GM12878 (cell line): ENCODE results near the gene ZNF132. TPM values are rescaled to one million over a fixed set of nuclear protein-coding genes. Genes with fewer than 3 reads are reported as not detected.

Experiments
- ATAC-seq: fragments of 200-7000 bp; cut with Tn5 transposase; 3 replicates; pipeline ENCODE4 v1.9.1; 2020; ENCODE audit warnings: mild to moderate bottlenecking, moderate library complexity
- BruUV-seq: library from RNA; stranded (reverse); fragments of 400-500 nt; replicated peaks from 2 replicates; lab custom pipeline; 2021; lab: Mats Ljungman, UMichigan
- CTCF ChIA-PET: fragments of 300-600 bp; sonication (Branson Sonifier 250); formaldehyde crosslinking; extraction: SDS; loops from one replicate; lab custom pipeline; 2021; ENCODE audit warnings: inconsistent platforms; lab: Yijun Ruan, JAX
- POLR2A ChIA-PET: fragments of 350-600 bp; formaldehyde crosslinking; extraction: SDS; loops from one replicate; lab custom pipeline; 2021; ENCODE audit warnings: inconsistent platforms; lab: Charles Lee
- RAD21 ChIA-PET: fragments of 300-600 bp; sonication (Branson Sonifier 250); formaldehyde crosslinking; loops from one replicate; lab custom pipeline; 2023; ENCODE audit warnings: antibody characterized with exemption; ENCODE audit not compliant: unreplicated experiment; lab: Charles Lee
- SMC1A ChIA-PET: fragments of 300-600 bp; sonication (Branson Sonifier 250); formaldehyde crosslinking; loops from one replicate; lab custom pipeline; 2023; ENCODE audit not compliant: unreplicated experiment, uncharacterized antibody; lab: Charles Lee
- DNase-seq: peaks from one replicate; pipeline ENCODE4 v3.0.0-alpha.2; 2011; ENCODE audit warnings: low read depth, low spot score
- FAIRE-seq: peaks from 3 replicates; lab custom pipeline; 2011; peaks lifted over from hg19 to GRCh38; lab: Jason Lieb, UNC
- H2AFZ ChIP-seq: 2 replicates; pipeline ENCODE4 v1.6.0; 2011; ENCODE audit warnings: low read depth, low read length, control low read depth; ENCODE audit not compliant: control insufficient read depth
- H3K27ac ChIP-seq: 2 replicates; pipeline ENCODE4 v1.5.1; 2011; ENCODE audit warnings: control low read depth; ENCODE audit not compliant: control insufficient read depth, insufficient read depth
- H3K27me3 ChIP-seq, 2 experiments: replicated peaks in 1 of 2; 2 replicates each; pipeline versions ENCODE4 v1.6.0 to v1.6.1; 2011; ENCODE audit warnings: low read length in 1 of 2; ENCODE audit not compliant: control insufficient read depth in 2 of 2, insufficient read depth in 2 of 2
- H3K36me3 ChIP-seq, 2 experiments: 2 replicates each; pipeline ENCODE4 v1.5.1; 2011; ENCODE audit warnings: low read length in 1 of 2; ENCODE audit not compliant: control insufficient read depth in 2 of 2, insufficient read depth in 2 of 2
- H3K4me1 ChIP-seq: 2 replicates; pipeline ENCODE4 v1.6.1; 2011; ENCODE audit warnings: mild to moderate bottlenecking, low read length, moderate library complexity, mixed read lengths; ENCODE audit not compliant: control insufficient read depth, insufficient read depth
- H3K4me2 ChIP-seq: 2 replicates; pipeline ENCODE4 v1.6.0; 2011; ENCODE audit warnings: control low read depth; ENCODE audit not compliant: control insufficient read depth, insufficient read depth
- H3K4me3 ChIP-seq: fragments of 200-600 bp; sonication (generic); 2 replicates; pipeline ENCODE4 v1.5.1; 2016
- H3K79me2 ChIP-seq: 2 replicates; pipeline ENCODE4 v1.6.0; 2011; ENCODE audit warnings: low read length; ENCODE audit not compliant: control insufficient read depth, insufficient read depth
- H3K9ac ChIP-seq: 2 replicates; pipeline ENCODE4 v1.8.0; 2011; ENCODE audit warnings: low read length, control low read depth, mixed read lengths; ENCODE audit not compliant: control insufficient read depth, insufficient read depth
- H3K9me3 ChIP-seq: replicated peaks from 3 replicates; pipeline ENCODE4 v1.5.1; 2011; ENCODE audit warnings: mild to moderate bottlenecking, low read length; ENCODE audit not compliant: control insufficient read depth, insufficient read depth
- H4K20me1 ChIP-seq: 2 replicates; pipeline ENCODE4 v1.6.0; 2011; ENCODE audit not compliant: control insufficient read depth, insufficient read depth
- CBX3 ChIP-seq: fragments of 200-600 bp; sonication (generic); IDR thresholded peaks from 2 replicates; pipeline ENCODE4 v1.6.1; 2016; ENCODE audit warnings: low read depth, borderline replicate concordance
- EED ChIP-seq: sonication (generic); IDR thresholded peaks from 2 replicates; pipeline ENCODE4 v1.6.1; 2016; ENCODE audit warnings: antibody characterized with exemption, low read depth
- EGR1 ChIP-seq, 2 experiments: IDR thresholded peaks; 1 replicate in 1 of 2; 2 replicates in 1 of 2; pipeline ENCODE4 v1.6.1; 2011 to 2012; ENCODE audit warnings: low read depth in 2 of 2, low read length in 2 of 2, borderline replicate concordance in 1 of 2, mild to moderate bottlenecking in 1 of 2, moderate library complexity in 1 of 2
- POLR2AphosphoS5 ChIP-seq: IDR thresholded peaks from 2 replicates; pipeline ENCODE4 v1.6.1; 2011; ENCODE audit warnings: mild to moderate bottlenecking, low read length, inconsistent platforms
- ZBTB4 ChIP-seq: fragments of 450-650 bp; formaldehyde crosslinking; IDR thresholded peaks from 2 replicates; pipeline ENCODE4 v1.4.0; 2022; ENCODE audit warnings: mild to moderate bottlenecking, moderate library complexity
- ZNF622 ChIP-seq: fragments of 450-650 bp; IDR thresholded peaks from 2 replicates; pipeline ENCODE4 v1.6.1; 2017; ENCODE audit warnings: mild to moderate bottlenecking, inconsistent platforms
- ZNF687 ChIP-seq: fragments of 450-650 bp; IDR thresholded peaks from 2 replicates; pipeline ENCODE4 v1.6.1; 2017; ENCODE audit warnings: mild to moderate bottlenecking, moderate library complexity
- ZSCAN29 ChIP-seq: fragments of 450-650 bp; IDR thresholded peaks from 2 replicates; pipeline ENCODE4 v1.6.1; 2017; ENCODE audit warnings: mild to moderate bottlenecking, moderate library complexity
- ZZZ3 ChIP-seq: IDR thresholded peaks from 2 replicates; pipeline ENCODE4 v1.6.1; 2011; ENCODE audit warnings: low read depth; ENCODE audit not compliant: control insufficient read depth, insufficient read length
- WGBS: methylation state at CpG from one replicate; pipeline ENCODE4 v1.1.6; 2016; ENCODE audit warnings: low lambda C conversion rate; ENCODE audit not compliant: insufficient replicate concordance, insufficient coverage; ENCODE audit errors: missing lambda C conversion rate; 5-methylcytosine and 5-hydroxymethylcytosine counted together
- in situ Hi-C: fragments of 300-500 bp; cut with MboI; formaldehyde crosslinking; loops from 9 replicates; pipeline ENCODE4 v1.14.3; 2018; ENCODE audit warnings: mixed read lengths
- intact Hi-C: fragments of 100-400 bp; cut with micrococcal nuclease; formaldehyde crosslinking; loops from one replicate; pipeline ENCODE4 v1.14.2; 2022; ENCODE audit not compliant: unreplicated experiment
- polyA plus RNA-seq, 11 experiments: library from polyadenylated mRNA; depleted of rRNA in 4 of 11; unstranded in 6 of 11; stranded (reverse) in 5 of 11; fragments of >200 nt; fragmentation: Nextera tagmentation in 4 of 11; fragmentation: Illumina TruSeq in 1 of 11; extraction: Ambion mirVana in 4 of 11; extraction: Trizol in 1 of 11; gene quantifications; 1 replicate in 1 of 11; 2 replicates in 10 of 11; pipeline versions ENCODE4 v1.2.1 to v1.2.3, GENCODE V29; 2011 to 2016; ENCODE audit warnings: inconsistent platforms in 2 of 11, missing spikeins in 2 of 11, low read depth in 1 of 11
- total RNA-seq, 4 experiments: library from RNA; depleted of rRNA in 3 of 4; stranded (reverse); fragments of >200 nt in 3 of 4; fragmentation: Illumina TruSeq in 1 of 4; extraction: Trizol in 1 of 4; gene quantifications; 2 replicates each; pipeline versions ENCODE4 v1.2.1 to v1.2.3, GENCODE V29; 2013 to 2021
- TF ChIP-seq, protein P1 (sequence below): fragments of 150-350 bp; IDR thresholded peaks from 2 replicates; pipeline ENCODE4 v1.6.1; 2016; ENCODE audit warnings: low read depth, low read length

The ZNF132 gene
- total and polyA plus RNA-seq, 10 of the 15 experiments (the other 5 are each of a cell fraction or from before 2014, with no cell fraction given), result 0.56 to 4.0 (median 2.3) TPM

DNA sequence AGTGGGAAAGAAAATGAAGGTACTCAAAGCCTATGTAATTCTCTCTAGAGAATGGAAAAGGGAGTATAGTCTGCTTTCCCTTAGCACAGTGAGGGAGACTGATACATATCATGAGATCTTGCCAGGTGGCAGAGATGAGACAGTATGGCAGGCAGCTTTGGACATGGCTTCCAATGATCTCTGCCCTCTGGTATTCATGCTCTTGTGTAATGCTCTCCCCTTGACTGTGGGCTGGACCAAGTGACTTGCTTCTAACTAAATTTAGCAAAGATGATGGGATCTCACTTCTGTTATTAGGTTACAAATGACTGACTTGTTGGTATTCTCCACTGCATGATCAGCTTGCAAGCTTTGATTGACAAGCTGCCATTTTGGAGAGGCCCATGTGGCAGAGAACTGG is 10.2 kb downstream of the ZNF132 start (continued):
- TF ChIP-seq ZBTB4 (CRISPR knock-in tag) (no peak), EED (no peak), ZZZ3 (no peak), ZSCAN29 (no peak), POLR2AphosphoS5 (no peak)

- CTCF ChIA-PET, result no interaction called here
- Histone ChIP-seq H3K4me1 (no peaks in the 10 kb centered on the region), H4K20me1 (no peaks in the 10 kb centered on the region), H3K36me3 (no peaks in the 10 kb centered on the region), H3K9ac (no peak overlapping the region), H3K9me3 (peaks cover 29% of the 10 kb centered on the region), H2AFZ (no peak overlapping the region), H3K27me3 (no peaks in the 10 kb centered on the region), H3K27ac (no peak overlapping the region), H3K4me2 (no peak overlapping the region), H3K4me3 (no peak overlapping the region), H3K79me2 (no peaks in the 10 kb centered on the region)
- FAIRE-seq (no peak), DNase-seq (no peak), ATAC-seq (no peak)
- in situ Hi-C loops, result no loop called here
- WGBS, result 56% methylated on average over 1 of the region's 1 CpG
- POLR2A ChIA-PET, result no interaction called here
- intact Hi-C loops, result no loop called here
- SMC1A ChIA-PET, result no interaction called here
- RAD21 ChIA-PET, result no interaction called here
- no TSS peak for BruUV-seq
- TF ChIP-seq EGR1 (IDR thresholded peaks at IDR 0.05; ENCODE audit: borderline replicate concordance in 1 of 2, low read depth in 2 of 2, low read length in 2 of 2) (no peak), ZNF687 (no peak), ZNF622 (no peak), CBX3 (no peak)
- TF ChIP-seq, protein P1, sequence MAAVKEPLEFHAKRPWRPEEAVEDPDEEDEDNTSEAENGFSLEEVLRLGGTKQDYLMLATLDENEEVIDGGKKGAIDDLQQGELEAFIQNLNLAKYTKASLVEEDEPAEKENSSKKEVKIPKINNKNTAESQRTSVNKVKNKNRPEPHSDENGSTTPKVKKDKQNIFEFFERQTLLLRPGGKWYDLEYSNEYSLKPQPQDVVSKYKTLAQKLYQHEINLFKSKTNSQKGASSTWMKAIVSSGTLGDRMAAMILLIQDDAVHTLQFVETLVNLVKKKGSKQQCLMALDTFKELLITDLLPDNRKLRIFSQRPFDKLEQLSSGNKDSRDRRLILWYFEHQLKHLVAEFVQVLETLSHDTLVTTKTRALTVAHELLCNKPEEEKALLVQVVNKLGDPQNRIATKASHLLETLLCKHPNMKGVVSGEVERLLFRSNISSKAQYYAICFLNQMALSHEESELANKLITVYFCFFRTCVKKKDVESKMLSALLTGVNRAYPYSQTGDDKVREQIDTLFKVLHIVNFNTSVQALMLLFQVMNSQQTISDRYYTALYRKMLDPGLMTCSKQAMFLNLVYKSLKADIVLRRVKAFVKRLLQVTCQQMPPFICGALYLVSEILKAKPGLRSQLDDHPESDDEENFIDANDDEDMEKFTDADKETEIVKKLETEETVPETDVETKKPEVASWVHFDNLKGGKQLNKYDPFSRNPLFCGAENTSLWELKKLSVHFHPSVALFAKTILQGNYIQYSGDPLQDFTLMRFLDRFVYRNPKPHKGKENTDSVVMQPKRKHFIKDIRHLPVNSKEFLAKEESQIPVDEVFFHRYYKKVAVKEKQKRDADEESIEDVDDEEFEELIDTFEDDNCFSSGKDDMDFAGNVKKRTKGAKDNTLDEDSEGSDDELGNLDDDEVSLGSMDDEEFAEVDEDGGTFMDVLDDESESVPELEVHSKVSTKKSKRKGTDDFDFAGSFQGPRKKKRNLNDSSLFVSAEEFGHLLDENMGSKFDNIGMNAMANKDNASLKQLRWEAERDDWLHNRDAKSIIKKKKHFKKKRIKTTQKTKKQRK, result no peak
Observed at GRCh38 chr19:58428617-58429016, 11.3 kb downstream of the ZNF132 start.
